Measurements from ENCODE around the gene GNPAT.

Gene GNPAT

DNA sequence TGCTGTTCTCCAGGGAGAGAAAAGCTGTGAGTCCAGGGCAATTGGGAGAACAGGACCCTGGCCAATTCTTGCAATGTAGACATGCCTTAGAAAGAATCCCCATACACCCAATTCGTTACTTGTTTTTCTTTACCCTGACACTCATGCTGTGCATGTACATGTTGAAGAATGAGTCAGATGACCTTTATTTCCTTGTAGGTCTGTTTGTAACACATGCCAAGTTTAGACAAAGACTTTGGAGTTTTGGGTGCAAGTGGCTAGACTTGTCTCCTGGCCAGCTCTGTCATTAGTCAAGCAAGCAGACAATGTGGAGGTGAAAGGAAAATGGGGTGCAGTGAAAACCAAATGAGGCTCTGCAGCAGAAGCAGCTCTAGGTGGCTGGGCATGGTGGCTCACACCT, 38.1 kb downstream of the GNPAT start:
- POLR2A ChIA-PET (ENCODE audit: low non-redundant PET) = no interaction called here

DNA sequence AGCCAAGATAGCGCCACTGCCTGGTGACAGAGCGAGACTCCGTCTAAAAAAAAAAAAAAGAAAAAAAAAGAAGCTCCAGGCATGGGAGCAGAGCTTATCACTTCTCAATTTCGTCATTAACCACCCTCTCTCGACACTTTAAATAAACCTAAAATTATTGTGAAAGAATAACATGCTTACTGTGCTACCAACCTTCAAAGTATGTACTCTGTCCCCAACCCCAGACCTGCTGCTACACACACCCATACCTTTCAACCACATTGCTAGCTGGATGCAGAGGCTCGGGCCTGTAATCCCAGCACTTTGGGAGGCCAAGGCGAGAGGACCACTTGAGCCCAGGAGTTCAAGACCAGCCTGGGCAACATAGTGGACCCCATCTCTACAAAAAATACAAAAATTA, 38.7 kb downstream of the GNPAT start:
- TF ChIP-seq, protein P1, sequence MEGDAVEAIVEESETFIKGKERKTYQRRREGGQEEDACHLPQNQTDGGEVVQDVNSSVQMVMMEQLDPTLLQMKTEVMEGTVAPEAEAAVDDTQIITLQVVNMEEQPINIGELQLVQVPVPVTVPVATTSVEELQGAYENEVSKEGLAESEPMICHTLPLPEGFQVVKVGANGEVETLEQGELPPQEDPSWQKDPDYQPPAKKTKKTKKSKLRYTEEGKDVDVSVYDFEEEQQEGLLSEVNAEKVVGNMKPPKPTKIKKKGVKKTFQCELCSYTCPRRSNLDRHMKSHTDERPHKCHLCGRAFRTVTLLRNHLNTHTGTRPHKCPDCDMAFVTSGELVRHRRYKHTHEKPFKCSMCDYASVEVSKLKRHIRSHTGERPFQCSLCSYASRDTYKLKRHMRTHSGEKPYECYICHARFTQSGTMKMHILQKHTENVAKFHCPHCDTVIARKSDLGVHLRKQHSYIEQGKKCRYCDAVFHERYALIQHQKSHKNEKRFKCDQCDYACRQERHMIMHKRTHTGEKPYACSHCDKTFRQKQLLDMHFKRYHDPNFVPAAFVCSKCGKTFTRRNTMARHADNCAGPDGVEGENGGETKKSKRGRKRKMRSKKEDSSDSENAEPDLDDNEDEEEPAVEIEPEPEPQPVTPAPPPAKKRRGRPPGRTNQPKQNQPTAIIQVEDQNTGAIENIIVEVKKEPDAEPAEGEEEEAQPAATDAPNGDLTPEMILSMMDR (conservative IDR thresholded peaks at IDR 0.05; ENCODE audit: low read depth) = no peak
- DNase-seq (ENCODE audit: low spot score) = no peak
- POLR2A ChIA-PET (ENCODE audit: low non-redundant PET) = no interaction called here
- 0 out of 2 replicates have a peak overlapping the region, but pooled peaks have one; percentile 21 for H3K27ac ChIP-seq
- CTCF ChIA-PET = interaction anchor here (0.6 to 0.7 kb wide), 2 partner anchors 37 to 187 kb away, joined by 5 to 7 read pairs; no protein-coding TSS in a partner anchor

More for the DNA sequence above, 38.1 kb downstream of the GNPAT start:
- peak overlapping the region; percentile 51 for H3K27ac ChIP-seq
- CTCF ChIA-PET = interaction anchor here (0.7 kb wide), 1 partner anchor 188 kb away, joined by 7 read pairs; no protein-coding TSS in a partner anchor
- TF ChIP-seq, protein P1 (conservative IDR thresholded peaks at IDR 0.05; ENCODE audit: low read depth) = no peak
- peak; percentile 24 for DNase-seq (ENCODE audit: low spot score)

- ChIA-PET CTCF (interaction anchor here (0.7 kb wide), 1 partner anchor 254 kb away, joined by 3 read pairs; no protein-coding TSS in a partner anchor), POLR2A (ENCODE audit: low non-redundant PET) (no interaction called here)
- DNase-seq (ENCODE audit: low spot score) = no peak
- TF ChIP-seq, protein P1 (conservative IDR thresholded peaks at IDR 0.05; ENCODE audit: low read depth) = no peak
- no peak overlapping the region for H3K27ac ChIP-seq
Observed at GRCh38 chr1:231284441-231284840, 43.4 kb downstream of the GNPAT start.

DNA sequence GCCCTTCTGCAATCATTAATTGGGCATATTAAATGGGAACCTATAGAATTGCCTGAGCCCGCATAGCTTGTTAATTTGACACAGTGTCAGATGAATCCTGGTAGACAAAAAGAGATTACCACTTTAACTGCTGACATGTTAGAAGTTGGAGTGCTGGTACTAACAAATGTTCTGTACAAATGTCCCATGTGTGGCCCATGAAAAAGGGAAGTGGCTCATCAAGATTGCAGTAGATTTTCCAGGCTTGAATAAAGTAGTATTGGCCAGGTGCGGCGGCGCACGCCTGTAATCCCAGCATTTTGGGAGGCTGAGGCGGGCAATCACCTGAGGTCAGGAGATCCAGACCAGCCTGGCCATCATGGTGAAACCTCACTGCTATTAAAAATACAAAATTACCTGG, 45.6 kb downstream of the GNPAT start:
- ChIA-PET POLR2A (ENCODE audit: low non-redundant PET) (no interaction called here), CTCF (no interaction called here)
- TF ChIP-seq, protein P1 (conservative IDR thresholded peaks at IDR 0.05; ENCODE audit: low read depth) = no peak
- no peak for DNase-seq (ENCODE audit: low spot score)
- H3K27ac ChIP-seq = no peak overlapping the region

DNA sequence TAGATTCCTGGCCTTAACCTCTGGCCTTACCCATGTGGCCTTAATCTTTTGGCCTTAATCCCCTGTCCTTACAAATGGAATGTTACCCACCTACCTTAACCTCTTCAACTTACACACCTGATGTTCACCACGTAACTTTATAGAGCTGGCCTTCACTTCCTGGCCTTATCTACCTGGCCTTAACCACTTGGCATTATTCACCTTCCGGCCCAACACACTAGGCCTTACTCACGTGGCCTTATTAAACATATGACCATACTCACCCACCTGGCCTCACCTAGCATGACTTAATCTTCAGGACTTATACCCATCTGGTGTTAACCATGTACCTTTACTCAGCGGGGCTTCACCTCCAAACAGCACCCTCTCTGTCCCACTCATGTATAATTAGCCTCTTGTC, 54.9 kb downstream of the GNPAT start:
- POLR2A ChIA-PET (ENCODE audit: low non-redundant PET) = no interaction called here
- H3K27ac ChIP-seq = no peak overlapping the region
- TF ChIP-seq, protein P1 (conservative IDR thresholded peaks at IDR 0.05; ENCODE audit: low read depth) = no peak
- no peak for DNase-seq (ENCODE audit: low spot score)
- CTCF ChIA-PET = interaction anchor here (0.7 kb wide), 1 partner anchor 49 kb away, joined by 3 read pairs; no protein-coding TSS in a partner anchor

DNA sequence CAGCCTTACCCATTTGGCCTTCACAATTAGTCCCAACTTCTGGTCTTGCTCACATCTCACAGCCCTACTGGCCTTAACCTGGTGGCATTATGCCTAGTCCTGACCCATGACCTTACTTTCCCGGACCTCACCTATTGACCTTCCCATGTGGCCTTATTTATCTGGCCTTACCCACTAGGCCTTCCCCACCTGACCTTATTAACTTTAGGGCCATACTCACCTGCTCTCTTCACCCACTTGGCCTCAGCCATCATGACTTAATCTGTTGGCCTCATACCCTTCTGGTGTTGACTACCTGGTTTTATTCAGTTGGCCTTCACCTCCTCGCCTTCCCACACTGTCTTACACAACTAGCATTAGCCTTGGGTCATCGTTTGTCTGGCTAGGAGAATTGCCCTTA, 61.0 kb downstream of the GNPAT start:
- POLR2A ChIA-PET (ENCODE audit: low non-redundant PET) = no interaction called here
- TF ChIP-seq, protein P1 (conservative IDR thresholded peaks at IDR 0.05; ENCODE audit: low read depth) = no peak
- DNase-seq (ENCODE audit: low spot score) = no peak
- H3K27ac ChIP-seq = no peak overlapping the region
- CTCF ChIA-PET = no interaction called here

Measured in RWPE1 (cell line).